SK-N-SH (cell line): ENCODE results near the gene STK11IP.

ENCODE experiments used
- CHD2 ChIP-seq: fragments of 150-350 bp; IDR thresholded peaks from 2 replicates; pipeline ENCODE4 v1.6.1; 2018; ENCODE audit warnings: low read length; ENCODE audit not compliant: partially characterized antibody
- CTCF ChIP-seq: fragments of 200-600 bp; sonication (generic); IDR thresholded peaks from 2 replicates; pipeline ENCODE4 v1.6.1; 2017; ENCODE audit warnings: antibody characterized with exemption, mild to moderate bottlenecking, moderate library complexity
- FOXJ3 ChIP-seq: sonication (generic); formaldehyde crosslinking; IDR thresholded peaks from 2 replicates; pipeline ENCODE4 v1.5.1; 2020; ENCODE audit warnings: mild to moderate bottlenecking, missing genetic modification reagents
- GABPA ChIP-seq: IDR thresholded peaks from 2 replicates; pipeline ENCODE4 v1.4.0; 2012; ENCODE audit warnings: low read depth, mild to moderate bottlenecking
- GATA2 ChIP-seq: sonication (generic); formaldehyde crosslinking; IDR thresholded peaks from 2 replicates; pipeline ENCODE4 v1.5.0; 2020; ENCODE audit warnings: mild to moderate bottlenecking, missing genetic modification reagents
- MXI1 ChIP-seq: IDR thresholded peaks from 2 replicates; pipeline ENCODE4 v1.6.1; 2012; ENCODE audit warnings: mild to moderate bottlenecking, low read depth, low read length, improper control_type of control experiment
- NRF1 ChIP-seq: IDR thresholded peaks from 2 replicates; pipeline ENCODE4 v1.6.1; 2012; ENCODE audit warnings: low read depth, mild to moderate bottlenecking, low read length
- RAD21 ChIP-seq: IDR thresholded peaks from 2 replicates; pipeline ENCODE4 v1.6.1; 2012; ENCODE audit warnings: mild to moderate bottlenecking, low read length
- SIN3A ChIP-seq: IDR thresholded peaks from 2 replicates; pipeline ENCODE4 v1.6.1; 2012; ENCODE audit warnings: low read depth, mild to moderate bottlenecking, low read length, moderate library complexity, borderline replicate concordance
- TCF12 ChIP-seq: IDR thresholded peaks from 2 replicates; pipeline ENCODE4 v1.4.0; 2012
- TF ChIP-seq, protein P1 (sequence below): IDR thresholded peaks from 2 replicates; pipeline ENCODE4 v1.4.0; 2012; ENCODE audit warnings: low read depth
- TF ChIP-seq, protein P2 (sequence below): IDR thresholded peaks from 2 replicates; pipeline ENCODE4 v1.4.0; 2012; ENCODE audit warnings: low read depth, borderline replicate concordance

DNA sequence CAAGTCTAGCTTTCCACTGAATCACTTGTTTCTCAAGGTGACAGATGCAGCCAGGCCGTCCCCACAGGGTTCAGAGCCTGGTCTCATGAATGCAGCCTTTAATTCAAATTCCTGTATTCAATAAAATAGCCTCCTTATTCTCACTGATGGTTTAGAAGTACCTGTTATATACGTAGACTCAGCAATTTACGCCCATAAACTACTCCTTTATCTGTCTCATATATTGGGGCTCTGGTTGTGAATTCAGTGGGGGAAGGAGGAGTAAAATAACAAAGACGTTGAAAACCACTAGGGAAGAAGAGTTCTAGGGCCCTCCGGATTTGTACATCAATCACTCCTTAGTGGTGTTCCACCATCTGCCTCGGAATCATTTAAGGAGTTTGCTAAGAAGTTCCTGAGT lies 28.0 kb upstream of the STK11IP start:
- TF ChIP-seq GABPA, result no peak
- TF ChIP-seq CTCF, result no peak
- no peak for TF ChIP-seq MXI1
- TF ChIP-seq, protein P1, sequence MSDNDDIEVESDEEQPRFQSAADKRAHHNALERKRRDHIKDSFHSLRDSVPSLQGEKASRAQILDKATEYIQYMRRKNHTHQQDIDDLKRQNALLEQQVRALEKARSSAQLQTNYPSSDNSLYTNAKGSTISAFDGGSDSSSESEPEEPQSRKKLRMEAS, result no peak
- no peak for TF ChIP-seq NRF1
- TF ChIP-seq, protein P2, sequence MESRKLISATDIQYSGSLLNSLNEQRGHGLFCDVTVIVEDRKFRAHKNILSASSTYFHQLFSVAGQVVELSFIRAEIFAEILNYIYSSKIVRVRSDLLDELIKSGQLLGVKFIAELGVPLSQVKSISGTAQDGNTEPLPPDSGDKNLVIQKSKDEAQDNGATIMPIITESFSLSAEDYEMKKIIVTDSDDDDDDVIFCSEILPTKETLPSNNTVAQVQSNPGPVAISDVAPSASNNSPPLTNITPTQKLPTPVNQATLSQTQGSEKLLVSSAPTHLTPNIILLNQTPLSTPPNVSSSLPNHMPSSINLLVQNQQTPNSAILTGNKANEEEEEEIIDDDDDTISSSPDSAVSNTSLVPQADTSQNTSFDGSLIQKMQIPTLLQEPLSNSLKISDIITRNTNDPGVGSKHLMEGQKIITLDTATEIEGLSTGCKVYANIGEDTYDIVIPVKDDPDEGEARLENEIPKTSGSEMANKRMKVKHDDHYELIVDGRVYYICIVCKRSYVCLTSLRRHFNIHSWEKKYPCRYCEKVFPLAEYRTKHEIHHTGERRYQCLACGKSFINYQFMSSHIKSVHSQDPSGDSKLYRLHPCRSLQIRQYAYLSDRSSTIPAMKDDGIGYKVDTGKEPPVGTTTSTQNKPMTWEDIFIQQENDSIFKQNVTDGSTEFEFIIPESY, result no peak
- TF ChIP-seq SIN3A, result no peak
- no peak for TF ChIP-seq CHD2
- TF ChIP-seq RAD21, result no peak
- TF ChIP-seq GATA2, result no peak
- TF ChIP-seq FOXJ3, result no peak
- no peak for TF ChIP-seq TCF12
